ENCODE measurements around the gene HILPDA. TPM values are rescaled to one million over a fixed set of nuclear protein-coding genes. Genes with fewer than 3 reads are reported as not detected.

Gene HILPDA
- total RNA-seq, 1 donor from 2014 or later = 12.4 TPM

GRCh38 chr7:128407233-128407589 lies 48.5 kb upstream of the HILPDA start:
- Mint-ChIP-seq H3K27me3 (ENCODE audit: low read depth, unreplicated experiment) (peaks cover 41% of the 10 kb centered on the region), H3K4me3 (ENCODE audit: unreplicated experiment) (no peak overlapping the region), H3K9me3 (ENCODE audit: unreplicated experiment) (no peaks in the 10 kb centered on the region), H3K36me3 (ENCODE audit: low read depth, unreplicated experiment) (no peaks in the 10 kb centered on the region), H3K4me1 (ENCODE audit: low read depth, unreplicated experiment) (peaks cover 7% of the 10 kb centered on the region), H3K27ac (ENCODE audit: unreplicated experiment) (no peak overlapping the region)
- TF ChIP-seq CTCF (IDR thresholded peaks at IDR 0.05; ENCODE audit: insufficient read depth, low read depth, low read length) (no peak), EZH2 (IDR thresholded peaks at IDR 0.05; ENCODE audit: insufficient read depth, low read length) (no peak)
- no peak for FAIRE-seq
- Histone ChIP-seq H2AFZ (ENCODE audit: low read depth, low read length) (no peak overlapping the region), H3K9ac (ENCODE audit: low read length) (no peak overlapping the region), H4K20me1 (ENCODE audit: insufficient read depth, low read length) (peaks cover 47% of the 10 kb centered on the region), H3K27me3 (ENCODE audit: insufficient read depth, low read length) (no peaks in the 10 kb centered on the region), H3K36me3 (ENCODE audit: insufficient read depth, low read length) (peaks cover 5% of the 10 kb centered on the region), H3K4me3 (ENCODE audit: insufficient read depth, low read depth, low read length) (no peak overlapping the region), H3K27ac (ENCODE audit: low read depth, low read length) (no peak overlapping the region), H3K4me1 (ENCODE audit: insufficient read depth, low read length) (peaks cover 29% of the 10 kb centered on the region), H3K4me2 (ENCODE audit: low read length) (no peak overlapping the region), H3K9me3 (ENCODE audit: insufficient read depth, low read depth, low read length) (no peaks in the 10 kb centered on the region), H3K79me2 (ENCODE audit: insufficient read depth, low read length) (peaks cover 27% of the 10 kb centered on the region)
- DNase-seq (ENCODE audit: low read depth) = no peak

GRCh38 chr7:128407751-128408708 lies 47.6 kb upstream of the HILPDA start:
- Histone ChIP-seq H3K36me3 (ENCODE audit: insufficient read depth, low read length) (peaks cover under 1% of the 10 kb centered on the region), H2AFZ (ENCODE audit: low read depth, low read length) (no peak overlapping the region), H3K4me2 (ENCODE audit: low read length) (peak overlapping the region; percentile 85), H3K9ac (ENCODE audit: low read length) (no peak overlapping the region), H3K79me2 (ENCODE audit: insufficient read depth, low read length) (peaks cover 21% of the 10 kb centered on the region), H3K27ac (ENCODE audit: low read depth, low read length) (no peak overlapping the region), H4K20me1 (ENCODE audit: insufficient read depth, low read length) (peaks cover 38% of the 10 kb centered on the region), H3K4me3 (ENCODE audit: insufficient read depth, low read depth, low read length) (no peak overlapping the region), H3K4me1 (ENCODE audit: insufficient read depth, low read length) (peaks cover 29% of the 10 kb centered on the region), H3K9me3 (ENCODE audit: insufficient read depth, low read depth, low read length) (no peaks in the 10 kb centered on the region), H3K27me3 (ENCODE audit: insufficient read depth, low read length) (no peaks in the 10 kb centered on the region)
- peaks cover 6% of the 10 kb centered on the region for H3K4me1 Mint-ChIP-seq (ENCODE audit: low read depth, unreplicated experiment)
- no peaks in the 10 kb centered on the region for H3K36me3 Mint-ChIP-seq (ENCODE audit: low read depth, unreplicated experiment)
- no peak for TF ChIP-seq EZH2 (IDR thresholded peaks at IDR 0.05; ENCODE audit: insufficient read depth, low read length)
- no peak for TF ChIP-seq CTCF (IDR thresholded peaks at IDR 0.05; ENCODE audit: insufficient read depth, low read depth, low read length)
- no peaks in the 10 kb centered on the region for H3K9me3 Mint-ChIP-seq (ENCODE audit: unreplicated experiment)
- H3K27ac Mint-ChIP-seq (ENCODE audit: unreplicated experiment) = peak overlapping the region; percentile 81
- no peak for FAIRE-seq
- H3K4me3 Mint-ChIP-seq (ENCODE audit: unreplicated experiment) = no peak overlapping the region
- H3K27me3 Mint-ChIP-seq (ENCODE audit: low read depth, unreplicated experiment) = peaks cover 38% of the 10 kb centered on the region
- DNase-seq (ENCODE audit: low read depth) = no peak
